ENCODE measurements around the gene OLFM1.

GRCh38 chr9:135073741-135074305 is 13.6 kb upstream of the OLFM1 start:
- TF ChIP-seq CTCF (IDR thresholded peaks at IDR 0.05 in 4 of 5, conservative IDR thresholded peaks at IDR 0.05 in 1 of 5): no peak
- no peak for TF ChIP-seq POLR2A (IDR thresholded peaks at IDR 0.05)

Measured in gastrocnemius medialis (tissue), 4 donors.